ENCODE data around the gene TMEM218.

The TMEM218 gene

GRCh38 chr11:125132071-125132470, 20.6 kb upstream of the TMEM218 start:
- TF ChIP-seq, protein P1, sequence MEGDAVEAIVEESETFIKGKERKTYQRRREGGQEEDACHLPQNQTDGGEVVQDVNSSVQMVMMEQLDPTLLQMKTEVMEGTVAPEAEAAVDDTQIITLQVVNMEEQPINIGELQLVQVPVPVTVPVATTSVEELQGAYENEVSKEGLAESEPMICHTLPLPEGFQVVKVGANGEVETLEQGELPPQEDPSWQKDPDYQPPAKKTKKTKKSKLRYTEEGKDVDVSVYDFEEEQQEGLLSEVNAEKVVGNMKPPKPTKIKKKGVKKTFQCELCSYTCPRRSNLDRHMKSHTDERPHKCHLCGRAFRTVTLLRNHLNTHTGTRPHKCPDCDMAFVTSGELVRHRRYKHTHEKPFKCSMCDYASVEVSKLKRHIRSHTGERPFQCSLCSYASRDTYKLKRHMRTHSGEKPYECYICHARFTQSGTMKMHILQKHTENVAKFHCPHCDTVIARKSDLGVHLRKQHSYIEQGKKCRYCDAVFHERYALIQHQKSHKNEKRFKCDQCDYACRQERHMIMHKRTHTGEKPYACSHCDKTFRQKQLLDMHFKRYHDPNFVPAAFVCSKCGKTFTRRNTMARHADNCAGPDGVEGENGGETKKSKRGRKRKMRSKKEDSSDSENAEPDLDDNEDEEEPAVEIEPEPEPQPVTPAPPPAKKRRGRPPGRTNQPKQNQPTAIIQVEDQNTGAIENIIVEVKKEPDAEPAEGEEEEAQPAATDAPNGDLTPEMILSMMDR (IDR thresholded peaks at IDR 0.05; ENCODE audit: insufficient read depth, low read depth, low read length, missing control alignments), result no peak
- peak; percentile 51 for DNase-seq (ENCODE audit: low read depth)
- H3K4me3 ChIP-seq (ENCODE audit: low read length), result no peak overlapping the region

DNA sequence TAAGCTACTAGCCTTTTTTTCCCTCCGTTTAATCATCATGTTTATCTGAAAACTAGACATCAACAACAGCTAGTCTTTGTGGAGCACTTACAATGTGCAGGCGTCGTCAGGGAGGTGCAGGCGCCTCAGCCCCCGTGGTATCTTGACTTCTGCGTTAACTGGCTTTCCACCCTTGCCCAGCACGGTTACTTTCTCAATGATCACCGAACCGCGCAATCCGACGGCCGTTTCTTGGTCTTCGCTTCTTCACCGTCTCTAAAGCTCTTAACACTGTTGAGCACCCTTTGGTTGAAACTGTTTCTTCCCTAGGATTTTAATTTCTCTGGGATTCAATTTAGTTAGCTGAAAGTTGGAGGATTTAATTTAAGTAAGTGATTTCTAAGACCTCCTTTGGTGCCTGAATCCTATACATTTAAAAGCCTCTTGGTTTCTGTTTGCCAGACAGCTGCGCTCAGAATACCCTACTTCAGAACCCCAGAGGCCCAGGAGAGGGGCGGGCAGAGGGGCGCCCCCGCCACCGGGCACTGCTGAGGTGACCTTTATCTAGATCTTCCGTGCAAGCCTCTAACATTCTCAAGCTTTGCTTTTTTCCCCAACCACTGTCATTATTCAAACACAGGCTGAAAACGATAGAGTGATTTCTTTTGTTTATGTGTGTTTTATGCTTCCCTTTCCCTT, 18.0 kb upstream of the TMEM218 start:
- H3K4me3 ChIP-seq (ENCODE audit: low read length), result no peak overlapping the region
- DNase-seq (ENCODE audit: low read depth), result no peak
- TF ChIP-seq, protein P1 (IDR thresholded peaks at IDR 0.05; ENCODE audit: insufficient read depth, low read depth, low read length, missing control alignments), result no peak

GRCh38 chr11:125128450-125128849, 17.0 kb upstream of the TMEM218 start:
- TF ChIP-seq, protein P1 (IDR thresholded peaks at IDR 0.05; ENCODE audit: insufficient read depth, low read depth, low read length, missing control alignments), result no peak
- H3K4me3 ChIP-seq (ENCODE audit: low read length), result no peak overlapping the region
- peak; percentile 65 for DNase-seq (ENCODE audit: low read depth)

DNA sequence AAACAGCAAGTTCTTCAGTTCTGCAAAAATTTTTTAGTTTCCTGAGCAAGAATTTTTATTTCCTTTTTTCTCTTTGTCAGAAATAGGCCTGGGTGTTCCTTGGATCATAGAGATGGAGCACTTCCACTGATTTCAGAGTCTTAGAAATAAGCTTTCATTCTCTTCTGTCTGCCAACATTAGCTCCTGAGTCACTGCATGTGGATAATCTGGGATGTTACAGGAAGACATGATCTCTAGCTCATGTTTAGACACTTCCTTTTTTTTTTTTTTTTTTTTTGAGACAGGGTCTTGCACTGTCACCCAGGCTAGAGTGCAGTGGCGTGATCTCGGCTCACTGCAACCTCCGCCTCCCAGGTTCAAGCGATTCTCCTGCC, 13.2 kb upstream of the TMEM218 start:
- TF ChIP-seq, protein P1 (IDR thresholded peaks at IDR 0.05; ENCODE audit: insufficient read depth, low read depth, low read length, missing control alignments), result no peak
- no peak overlapping the region for H3K4me3 ChIP-seq (ENCODE audit: low read length)
- no peak for DNase-seq (ENCODE audit: low read depth)

DNA sequence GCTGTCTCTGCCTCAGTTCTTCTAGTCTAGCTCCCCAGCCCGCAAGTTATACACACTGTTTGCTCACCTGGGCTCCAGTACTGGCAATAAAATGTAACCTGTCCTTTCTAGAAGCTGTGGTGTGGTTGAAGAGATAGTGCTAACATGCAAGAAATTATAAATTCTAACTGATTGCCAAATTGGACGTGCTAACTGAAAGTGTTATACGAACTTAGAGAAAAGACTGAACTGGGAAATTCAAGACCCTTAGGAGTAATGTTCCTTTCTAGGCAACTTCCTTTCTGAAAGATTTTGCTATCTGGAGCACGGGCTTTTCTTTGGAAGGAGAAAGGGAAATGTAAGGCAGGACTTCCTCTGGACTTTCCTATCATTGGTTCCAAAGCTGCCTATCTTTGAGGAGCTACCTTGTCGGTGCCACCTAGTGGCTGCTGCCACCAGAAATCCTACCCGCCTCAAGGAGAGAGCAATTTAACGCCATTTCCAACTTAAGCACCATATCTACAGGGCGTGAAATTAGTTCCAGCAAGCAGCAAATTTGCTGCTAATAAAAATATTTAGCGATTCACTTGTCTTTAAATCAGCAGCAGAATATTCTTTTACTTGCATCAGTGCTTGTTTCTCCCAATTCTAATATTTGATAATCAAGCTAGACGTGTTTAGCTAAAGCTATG, 12.7 kb upstream of the TMEM218 start:
- DNase-seq (ENCODE audit: low read depth), result peak; percentile 59
- TF ChIP-seq, protein P1 (IDR thresholded peaks at IDR 0.05; ENCODE audit: insufficient read depth, low read depth, low read length, missing control alignments), result peak; percentile 54
- no peak overlapping the region for H3K4me3 ChIP-seq (ENCODE audit: low read length)

GRCh38 chr11:125123194-125123946, 11.9 kb upstream of the TMEM218 start:
- no peak overlapping the region for H3K4me3 ChIP-seq (ENCODE audit: low read length)

More at GRCh38 chr11:125123194-125123946, 11.9 kb upstream of the TMEM218 start:
- DNase-seq (ENCODE audit: low read depth), result no peak
- TF ChIP-seq, protein P1 (IDR thresholded peaks at IDR 0.05; ENCODE audit: insufficient read depth, low read depth, low read length, missing control alignments), result no peak

All from epithelial cell of esophagus (primary cell).